B cell (primary cell): ENCODE measurements around the gene PHRF1. TPM values are rescaled to one million over a fixed set of nuclear protein-coding genes. Genes with fewer than 3 reads are reported as not detected.
A peak's percentile ranks its signal among the peaks of the same experiment; 100 is the strongest.

Experiments
- ATAC-seq: fragments of 200-7000 bp; cut with Tn5 transposase; one replicate; pipeline ENCODE4 v1.10.0; 2021; ENCODE audit warnings: low read depth, mild to moderate bottlenecking, moderate number of reproducible peaks, moderate library complexity
- CTCF ChIA-PET: fragments of 350-600 bp; sonication (Branson Sonifier 250); formaldehyde crosslinking; loops from one replicate; lab custom pipeline; 2021; ENCODE audit warnings: antibody characterized with exemption, inconsistent platforms; lab: Charles Lee
- POLR2A ChIA-PET: fragments of 350-600 bp; sonication (Branson Sonifier 250); formaldehyde crosslinking; loops from one replicate; lab custom pipeline; 2021; ENCODE audit warnings: antibody characterized with exemption; lab: Charles Lee
- DNase-seq: peaks from one replicate; pipeline ENCODE4 v3.0.0; 2013
- H2AFZ ChIP-seq: 2 replicates; pipeline ENCODE4 v1.6.1; 2012; ENCODE audit warnings: mild to moderate bottlenecking, low read depth, low read length; ENCODE audit not compliant: insufficient read depth, poor library complexity, severe bottlenecking
- H3K27ac ChIP-seq, 2 donors: 1 replicate in 1 of 2; 2 replicates in 1 of 2; pipeline ENCODE4 v1.5.1; 2012 to 2013; ENCODE audit warnings: low read length in 2 of 2, mild to moderate bottlenecking in 2 of 2, moderate library complexity in 1 of 2
- H3K27me3 ChIP-seq, 4 experiments: fragments of 200-600 bp in 1 of 4; sonication (generic) in 1 of 4; replicated peaks in 1 of 4; 1 replicate in 2 of 4; 2 replicates in 2 of 4; pipeline versions ENCODE4 v1.6.1 to v1.7.0; 2013 to 2016; ENCODE audit warnings: low read length in 3 of 4, mild to moderate bottlenecking in 2 of 4, mixed read lengths in 1 of 4, moderate library complexity in 1 of 4; ENCODE audit not compliant: insufficient read depth in 4 of 4, control insufficient read depth in 3 of 4; ENCODE audit errors: control extremely low read depth in 1 of 4
- H3K36me3 ChIP-seq, 2 experiments: replicated peaks in 1 of 2; 1 replicate in 1 of 2; 2 replicates in 1 of 2; pipeline versions ENCODE4 v1.6.1 to v1.7.1; 2013; ENCODE audit warnings: low read length in 1 of 2; ENCODE audit not compliant: insufficient read depth in 2 of 2, control insufficient read depth in 1 of 2; ENCODE audit errors: control extremely low read depth in 1 of 2, extremely low read depth in 1 of 2
- H3K4me1 ChIP-seq, 2 donors: fragments of 200-600 bp in 1 of 2; sonication (generic) in 1 of 2; 1 replicate in 1 of 2; 2 replicates in 1 of 2; pipeline versions ENCODE4 v1.5.1 to v1.6.1; 2013 to 2017; ENCODE audit warnings: low read length in 2 of 2; ENCODE audit not compliant: control insufficient read depth in 2 of 2, insufficient read depth in 2 of 2
- H3K4me2 ChIP-seq: replicated peaks from 2 replicates; pipeline ENCODE3; 2012; ENCODE audit warnings: mild to moderate bottlenecking, low read depth, low read length; ENCODE audit not compliant: poor library complexity, severe bottlenecking
- H3K4me3 ChIP-seq, 5 experiments: fragments of 200-600 bp in 1 of 5; sonication (generic) in 1 of 5; 1 replicate in 3 of 5; 2 replicates in 2 of 5; pipeline versions ENCODE4 v1.5.1 to v1.7.0; 2011 to 2016; ENCODE audit warnings: low read length in 4 of 5, mild to moderate bottlenecking in 4 of 5, low read depth in 2 of 5, control low read depth in 1 of 5, moderate library complexity in 1 of 5; ENCODE audit not compliant: insufficient read depth in 1 of 5; ENCODE audit errors: control extremely low read depth in 1 of 5, extremely low read depth in 1 of 5
- H3K79me2 ChIP-seq: fragments of 200-600 bp; sonication (generic); one replicate; pipeline ENCODE4 v1.6.0; 2016; ENCODE audit warnings: low read length; ENCODE audit not compliant: control insufficient read depth, insufficient read depth
- H3K9ac ChIP-seq: fragments of 200-600 bp; sonication (generic); 2 replicates; pipeline ENCODE4 v1.6.1; 2017; ENCODE audit warnings: mild to moderate bottlenecking, low read length, moderate library complexity
- H3K9me3 ChIP-seq, 3 donors: one replicate each; pipeline versions ENCODE4 v1.6.1 to v1.7.1; 2013; ENCODE audit warnings: low read length in 2 of 3; ENCODE audit not compliant: control insufficient read depth in 2 of 3, insufficient read depth in 1 of 3; ENCODE audit errors: control extremely low read depth in 1 of 3
- H4K20me1 ChIP-seq: 2 replicates; pipeline ENCODE4 v1.6.0; 2012; ENCODE audit warnings: mild to moderate bottlenecking, low read length; ENCODE audit not compliant: insufficient read depth, control insufficient read depth, poor library complexity, severe bottlenecking
- H3K27ac Mint-ChIP-seq: one replicate; pipeline ENCODE4 v1.8.0; 2021; ENCODE audit warnings: mixed read lengths
- H3K27me3 Mint-ChIP-seq: one replicate; pipeline ENCODE4 v1.8.0; 2021; ENCODE audit warnings: mixed read lengths
- H3K4me1 Mint-ChIP-seq: one replicate; pipeline ENCODE4 v1.8.0; 2021; ENCODE audit warnings: mixed read lengths
- H3K4me3 Mint-ChIP-seq: one replicate; pipeline ENCODE4 v1.8.0; 2021; ENCODE audit warnings: mixed read lengths
- H3K9me3 Mint-ChIP-seq: one replicate; pipeline ENCODE4 v1.8.0; 2022; ENCODE audit warnings: mixed read lengths; ENCODE audit not compliant: insufficient read depth
- EZH2 ChIP-seq: IDR thresholded peaks from 2 replicates; pipeline ENCODE4 v1.6.1; 2012; ENCODE audit warnings: borderline replicate concordance, low read depth, mild to moderate bottlenecking, moderate library complexity, low read length; ENCODE audit not compliant: insufficient read depth, poor library complexity, severe bottlenecking
- WGBS: methylation state at CpG from one replicate; pipeline ENCODE4 v1.1.5; 2013; ENCODE audit warnings: missing lambda C conversion rate; ENCODE audit not compliant: insufficient coverage; 5-methylcytosine and 5-hydroxymethylcytosine counted together
- intact Hi-C: fragments of 100-400 bp; cut with micrococcal nuclease; formaldehyde crosslinking; loops from one replicate; pipeline ENCODE4 v1.10.0; 2022
- polyA plus RNA-seq: library from polyadenylated mRNA; depleted of rRNA; stranded (reverse); fragments of >200 nt; gene quantifications from 2 replicates; pipeline ENCODE4 v1.2.3, GENCODE V29; 2012
- total RNA-seq, 2 donors: library from RNA; stranded (reverse); fragments of 120-200 nt in 1 of 2; gene quantifications; 1 replicate in 1 of 2; 2 replicates in 1 of 2; pipeline versions ENCODE4 v1.2.3 to v1.2.4, GENCODE V29; 2013 to 2022
- TF ChIP-seq, protein P1 (sequence below): fragments of 200-600 bp; IDR thresholded peaks from one replicate; pipeline ENCODE4 v1.8.0; 2022; ENCODE audit warnings: antibody characterized with exemption, mild to moderate bottlenecking

Gene PHRF1
- total and polyA plus RNA-seq, 2 donors (not counting 1 experiment from before 2014, with no cell fraction given): 22.3 to 57.9 TPM

DNA sequence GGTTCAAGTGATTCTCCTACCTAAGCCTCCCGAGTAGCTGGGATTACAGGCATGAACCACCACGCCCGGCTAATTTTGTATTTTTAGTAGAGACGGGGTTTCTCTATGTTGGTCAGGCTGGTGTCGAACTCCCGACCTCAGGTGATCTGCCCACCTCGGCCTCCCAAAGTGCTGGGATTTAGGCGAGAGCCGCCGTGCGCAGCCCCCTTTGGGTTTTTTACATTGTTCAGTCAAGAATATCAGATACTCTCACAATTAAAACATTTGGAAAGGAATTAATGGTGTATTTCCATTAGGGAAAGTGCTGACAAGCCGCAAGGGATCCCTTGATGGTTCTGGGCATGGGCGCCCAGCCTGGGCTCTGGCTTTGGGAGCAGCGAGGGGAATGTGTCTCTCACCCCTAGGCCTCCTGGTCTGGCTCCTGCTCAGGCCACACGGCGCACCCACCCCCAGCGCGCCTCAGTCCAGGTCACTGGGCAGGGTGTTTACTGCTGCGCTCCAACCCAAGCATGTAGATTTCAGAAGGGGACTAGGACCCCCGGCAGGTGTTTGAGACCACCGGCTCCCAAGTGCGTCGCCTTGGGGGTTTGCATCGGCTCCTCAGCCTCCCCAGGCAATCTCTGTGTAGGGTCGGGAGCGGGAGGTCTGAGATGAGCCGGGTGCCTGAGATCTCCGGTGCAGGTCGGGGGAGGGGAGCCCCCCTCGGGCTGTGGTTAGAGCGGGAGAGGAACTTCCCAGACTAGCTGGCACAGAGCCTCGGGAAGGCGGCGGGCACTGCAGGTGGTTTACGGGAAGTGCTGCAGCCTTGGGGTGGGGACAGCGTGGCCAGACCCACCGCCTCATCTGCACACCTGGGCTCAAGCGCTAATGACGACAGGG lies 40.3 kb downstream of the PHRF1 start:
- peaks cover 37% of the 10 kb centered on the region for H4K20me1 ChIP-seq
- H3K4me3 ChIP-seq: peak overlapping the region; percentile 14 to 83 (median 79)
- ChIA-PET POLR2A (interaction anchor here (1.0 to 1.5 kb wide), 6 partner anchors 8 to 98 kb away, joined by 3 to 13 read pairs (median 3); partner anchors contain the start of genes DEAF1, HRAS, LRRC56 and PHRF1), CTCF (interaction anchor here (1.1 to 1.3 kb wide), 4 partner anchors 12 to 110 kb away, joined by 3 to 4 read pairs (median 3); no protein-coding TSS in a partner anchor)
- H3K9ac ChIP-seq: peak overlapping the region; percentile 80
- H3K36me3 ChIP-seq: peaks cover 0 to 25% of the 10 kb centered on the region in 2 experiments
- WGBS: 48% methylated on average over 30 of the region's 39 CpGs
- H3K79me2 ChIP-seq: peaks cover 6% of the 10 kb centered on the region
- peaks cover 17% of the 10 kb centered on the region for H3K4me1 Mint-ChIP-seq
- no peaks in the 10 kb centered on the region for H3K9me3 ChIP-seq
- no peak for DNase-seq
- no peaks in the 10 kb centered on the region for H3K27me3 ChIP-seq
- H3K27ac Mint-ChIP-seq: peak overlapping the region; percentile 94
- TF ChIP-seq, protein P1, sequence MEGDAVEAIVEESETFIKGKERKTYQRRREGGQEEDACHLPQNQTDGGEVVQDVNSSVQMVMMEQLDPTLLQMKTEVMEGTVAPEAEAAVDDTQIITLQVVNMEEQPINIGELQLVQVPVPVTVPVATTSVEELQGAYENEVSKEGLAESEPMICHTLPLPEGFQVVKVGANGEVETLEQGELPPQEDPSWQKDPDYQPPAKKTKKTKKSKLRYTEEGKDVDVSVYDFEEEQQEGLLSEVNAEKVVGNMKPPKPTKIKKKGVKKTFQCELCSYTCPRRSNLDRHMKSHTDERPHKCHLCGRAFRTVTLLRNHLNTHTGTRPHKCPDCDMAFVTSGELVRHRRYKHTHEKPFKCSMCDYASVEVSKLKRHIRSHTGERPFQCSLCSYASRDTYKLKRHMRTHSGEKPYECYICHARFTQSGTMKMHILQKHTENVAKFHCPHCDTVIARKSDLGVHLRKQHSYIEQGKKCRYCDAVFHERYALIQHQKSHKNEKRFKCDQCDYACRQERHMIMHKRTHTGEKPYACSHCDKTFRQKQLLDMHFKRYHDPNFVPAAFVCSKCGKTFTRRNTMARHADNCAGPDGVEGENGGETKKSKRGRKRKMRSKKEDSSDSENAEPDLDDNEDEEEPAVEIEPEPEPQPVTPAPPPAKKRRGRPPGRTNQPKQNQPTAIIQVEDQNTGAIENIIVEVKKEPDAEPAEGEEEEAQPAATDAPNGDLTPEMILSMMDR: no peak
- no peak for TF ChIP-seq EZH2
- intact Hi-C loops: loop anchor here (1.0 to 10.0 kb wide), 7 partner anchors 40 to 188 kb away; partner anchors contain the start of genes DEAF1, LMNTD2, PHRF1 and PIDD1
- H3K4me3 Mint-ChIP-seq: peak overlapping the region; percentile 92
- H3K4me1 ChIP-seq: peaks cover 18 to 35% of the 10 kb centered on the region in 2 donors
- no peaks in the 10 kb centered on the region for H3K9me3 Mint-ChIP-seq
- ATAC-seq: no peak
- peak overlapping the region; percentile 81 to 85 for H3K27ac ChIP-seq
- peak overlapping the region; percentile 80 for H2AFZ ChIP-seq
- H3K4me2 ChIP-seq: peak overlapping the region; percentile 90
- no peaks in the 10 kb centered on the region for H3K27me3 Mint-ChIP-seq
